GM21390 (cell line): ENCODE results near the gene KYNU.
"Not testable (repeated sequence)": the region's sequence is repeated elsewhere in the genome, so short reads cannot be mapped to it uniquely, and the experiment has no call there.

ENCODE experiments used
- ATAC-seq: cut with Tn5 transposase; IDR thresholded peaks from one replicate; pipeline ENCODE4 v1.9.1; 2021; ENCODE audit not compliant: unreplicated experiment

KYNU gene

DNA sequence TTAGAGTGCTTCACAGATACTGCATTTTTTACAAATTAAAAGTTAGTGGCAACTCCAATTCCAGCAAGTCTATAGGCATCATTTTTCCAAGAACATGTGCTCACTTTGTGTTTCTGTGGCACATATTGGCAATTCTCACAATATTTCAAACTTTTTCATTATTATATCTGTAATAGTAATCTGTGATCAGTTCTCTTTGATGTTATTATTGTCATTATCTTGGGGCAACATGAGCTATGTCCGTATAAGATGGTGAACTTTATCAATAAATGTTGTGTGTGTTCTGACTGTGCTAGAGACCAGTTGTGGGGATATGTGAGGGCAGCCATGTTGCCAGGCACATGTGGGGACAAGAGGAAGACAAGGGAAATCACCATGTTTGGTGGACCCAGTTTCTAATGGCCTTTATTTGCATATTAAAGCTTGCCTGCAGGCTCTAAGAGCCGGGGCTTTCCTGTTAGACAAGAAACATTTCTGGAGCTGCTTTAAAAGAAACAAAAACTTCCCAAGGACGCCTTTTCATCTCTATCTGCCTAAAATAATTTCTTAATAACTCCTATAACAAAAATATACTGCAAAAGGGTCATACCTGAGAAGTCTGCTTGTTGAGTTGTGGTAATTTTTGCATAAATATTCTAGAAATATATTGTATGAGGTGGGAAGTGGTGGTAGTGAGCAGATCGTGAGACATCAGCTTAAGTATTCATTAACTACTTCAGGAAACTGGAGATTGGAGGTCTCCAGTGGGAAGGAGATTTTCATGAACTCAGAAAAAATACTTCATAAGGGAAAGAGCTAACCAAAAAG, 37.2 kb downstream of the KYNU start:
- ATAC-seq = peak; percentile 98

DNA sequence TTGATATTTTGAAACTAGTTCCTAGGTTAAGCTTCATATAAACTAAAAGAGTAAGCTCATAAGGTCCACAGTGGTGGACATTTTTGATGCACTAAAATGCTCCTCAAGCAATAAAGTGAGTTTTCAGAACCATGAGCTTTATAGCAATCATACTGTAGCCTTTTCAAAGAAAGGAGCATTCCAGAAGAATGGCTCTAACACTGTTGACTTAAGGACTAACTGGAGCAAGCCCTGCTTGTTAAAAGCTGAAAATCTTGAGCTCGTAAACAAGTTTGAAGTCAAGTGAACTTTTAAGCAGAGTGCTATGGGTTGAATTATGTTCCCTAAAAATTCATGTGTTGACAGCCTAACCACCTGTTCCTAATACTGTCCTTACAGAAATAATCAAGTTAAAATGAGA, 38.0 kb downstream of the KYNU start:
- peak; percentile 6 for ATAC-seq

DNA sequence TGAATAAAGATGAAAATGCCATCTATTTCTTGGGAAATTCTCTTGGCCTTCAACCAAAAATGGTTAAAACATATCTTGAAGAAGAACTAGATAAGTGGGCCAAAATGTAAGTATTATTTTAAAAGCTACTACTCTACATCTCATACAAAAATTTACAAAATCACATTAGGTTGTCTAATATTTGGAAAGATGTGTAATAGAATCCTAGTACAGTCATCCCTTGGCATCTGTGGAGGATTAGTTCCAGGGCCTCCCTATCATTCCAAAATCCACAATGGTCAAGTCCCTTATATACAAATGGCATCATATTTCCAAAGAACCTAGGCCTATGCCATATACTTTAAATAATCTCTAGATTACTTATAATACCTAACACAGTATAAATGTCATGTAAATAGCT, 41.2 kb downstream of the KYNU start:
- no peak for ATAC-seq

DNA sequence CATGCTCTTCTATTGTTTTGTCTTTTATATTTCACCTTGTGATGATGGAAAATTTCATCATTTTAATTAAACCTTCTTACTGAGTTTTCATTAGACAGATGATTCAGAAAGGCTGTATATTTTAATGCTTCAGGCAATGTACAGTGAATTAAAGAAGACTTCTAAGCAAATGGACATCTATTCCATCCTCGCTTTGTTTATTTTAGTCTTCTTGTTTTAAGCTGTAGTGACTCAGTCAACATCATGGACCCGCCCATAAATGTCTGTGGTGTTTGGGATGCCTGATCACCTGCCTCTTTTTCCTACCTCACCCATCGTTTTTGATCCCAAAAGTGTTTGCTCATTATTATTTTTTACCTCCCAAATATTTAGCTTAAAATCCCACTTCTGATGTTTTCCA, 43.1 kb downstream of the KYNU start:
- ATAC-seq = no peak

GRCh38 chr2:142926445-142926844, 49.0 kb downstream of the KYNU start:
- no peak for ATAC-seq

DNA sequence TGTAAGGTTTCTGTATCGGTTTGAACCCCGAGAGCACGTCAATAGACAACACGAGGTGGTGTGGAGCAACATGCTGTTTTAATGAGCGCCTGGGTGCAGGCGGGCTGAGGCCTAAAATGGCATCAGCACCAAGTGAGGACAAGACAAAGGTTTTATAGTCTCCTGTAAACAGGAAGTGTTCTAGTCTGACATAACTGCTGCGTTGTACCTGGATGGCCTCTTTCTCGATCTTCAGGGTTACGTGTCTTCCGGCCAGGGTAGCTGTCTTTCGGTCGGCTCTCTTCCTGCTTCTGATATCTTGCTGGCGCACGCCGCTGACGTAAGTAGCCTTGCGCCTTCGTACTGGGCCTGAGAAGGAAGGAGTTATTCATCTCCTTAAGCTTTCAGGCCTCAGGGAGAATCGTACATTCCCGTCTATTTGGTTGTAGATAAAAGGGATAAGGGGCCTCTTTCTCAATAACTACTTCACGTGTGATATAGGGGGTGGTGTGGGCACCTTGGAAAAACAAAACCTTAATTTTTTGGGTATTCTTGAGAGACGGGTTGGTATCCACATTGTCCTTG, 53.5 kb downstream of the KYNU start:
- no peak for ATAC-seq

- no peak for ATAC-seq
Observed at GRCh38 chr2:142933916-142934315, 56.5 kb downstream of the KYNU start.

DNA sequence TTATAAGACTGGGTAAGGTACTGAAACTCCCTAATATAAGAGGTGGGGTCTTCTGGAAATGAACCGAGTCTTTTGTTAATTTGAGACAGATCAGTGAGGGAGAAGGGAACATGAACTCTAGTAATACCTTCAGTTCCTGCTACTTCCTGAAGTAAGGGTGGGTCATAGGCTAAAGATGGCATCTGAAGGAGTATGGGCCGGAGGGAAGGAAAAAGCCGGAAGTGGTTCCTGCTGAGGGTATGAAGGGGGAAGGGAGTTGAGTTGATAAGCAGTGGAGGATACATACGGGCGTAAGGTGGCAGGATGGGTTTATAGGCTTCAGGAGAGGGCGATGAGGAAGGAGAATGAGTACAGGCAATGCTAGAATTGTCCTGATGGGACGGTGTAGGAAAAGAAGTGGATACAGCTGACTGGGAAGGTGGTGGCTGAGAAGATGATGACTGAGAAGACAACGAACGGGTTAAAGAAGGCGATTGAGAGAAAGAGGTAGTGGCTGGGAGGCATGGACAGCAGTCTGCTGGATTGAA, 58.2 kb downstream of the KYNU start:
- no peak for ATAC-seq

- no peak for ATAC-seq
Observed at GRCh38 chr2:142936629-142937028, 59.2 kb downstream of the KYNU start.

DNA sequence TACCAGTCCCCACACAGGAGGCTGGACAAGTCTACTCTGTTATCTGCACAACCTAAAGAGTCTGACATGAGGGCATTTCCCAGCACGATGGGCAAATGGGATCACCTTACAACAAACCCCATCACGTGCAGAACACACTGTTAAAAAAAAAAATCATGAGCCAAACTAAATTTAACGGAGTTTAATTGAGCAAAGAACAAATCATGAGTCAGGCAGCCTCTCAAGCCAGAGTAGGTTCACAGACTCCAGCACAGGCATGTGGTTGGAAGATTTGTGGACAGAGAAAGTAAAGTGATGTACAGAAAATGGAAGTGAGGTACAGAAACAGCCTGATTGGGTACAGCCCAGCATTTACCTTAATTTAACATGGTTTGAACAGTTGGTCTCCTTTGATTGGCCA, 59.9 kb downstream of the KYNU start:
- ATAC-seq = no peak

GRCh38 chr2:142938240-142938639, 60.8 kb downstream of the KYNU start:
- no peak for ATAC-seq

- no peak for ATAC-seq
Observed at GRCh38 chr2:142940606-142941223, 63.3 kb downstream of the KYNU start.

DNA sequence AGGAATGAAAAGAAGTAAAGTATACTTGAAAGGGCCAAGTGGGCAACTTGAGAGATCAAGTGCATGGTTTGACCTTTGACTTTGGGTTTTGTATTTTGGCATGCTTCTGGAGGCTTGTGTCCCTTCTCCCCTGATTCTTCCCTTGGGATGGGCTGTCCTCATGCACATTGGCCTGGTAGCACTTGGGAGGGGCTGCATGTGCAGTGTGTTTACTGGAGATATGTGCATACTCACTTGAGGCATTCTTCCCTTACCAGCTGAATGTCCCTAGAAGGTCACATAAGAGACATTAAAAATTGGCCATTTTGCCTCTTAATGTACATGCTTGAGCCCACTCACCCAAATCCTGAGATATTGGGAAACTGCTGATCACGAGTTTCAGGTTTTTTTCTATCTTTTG, 65.2 kb downstream of the KYNU start:
- no peak for ATAC-seq

GRCh38 chr2:142944264-142944663, 66.8 kb downstream of the KYNU start:
- no peak for ATAC-seq

GRCh38 chr2:142944721-142945120, 67.3 kb downstream of the KYNU start:
- no peak for ATAC-seq

DNA sequence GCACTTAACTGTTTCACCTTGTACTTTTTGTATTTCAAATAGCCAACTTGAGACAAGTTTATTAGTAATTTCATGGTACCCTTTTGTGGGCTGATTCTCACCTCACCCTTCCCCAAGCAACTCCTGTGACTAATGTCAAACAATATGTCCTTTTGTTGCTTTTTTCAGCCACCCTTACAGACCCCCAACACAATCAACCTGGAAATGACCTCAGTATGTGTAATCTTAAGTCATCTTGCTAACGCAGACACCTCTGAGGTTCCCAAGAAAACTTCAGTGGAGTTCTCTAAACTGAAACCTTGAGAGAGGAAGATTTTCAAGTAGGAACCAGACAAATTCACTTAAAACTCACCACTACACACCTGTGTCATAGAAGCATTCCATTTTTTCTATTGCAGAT, 69.5 kb downstream of the KYNU start:
- ATAC-seq = no peak

- ATAC-seq = not testable (repeated sequence)
Observed at GRCh38 chr2:142948723-142949122, 71.3 kb downstream of the KYNU start.

DNA sequence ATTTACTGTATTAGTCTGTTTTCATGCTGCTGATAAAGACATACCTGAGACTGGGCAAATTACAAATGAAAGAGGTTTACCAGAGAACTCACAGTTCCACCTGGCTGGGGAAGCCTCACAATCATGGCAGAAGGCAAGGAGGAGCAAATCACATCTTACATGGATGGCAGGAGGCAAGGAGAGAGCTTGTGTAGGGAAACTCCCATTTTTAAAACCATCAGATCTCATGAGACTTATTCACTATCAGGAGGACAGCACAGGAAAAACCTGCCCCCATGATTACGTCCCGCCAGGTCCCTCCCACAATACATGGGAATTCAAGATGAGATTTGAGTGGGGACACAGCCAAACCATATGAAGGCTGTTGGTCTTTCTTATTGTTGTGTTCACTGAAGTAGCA, 72.9 kb downstream of the KYNU start:
- ATAC-seq = not testable (repeated sequence)

- no peak for ATAC-seq
Observed at GRCh38 chr2:142951190-142952007, 73.9 kb downstream of the KYNU start.

DNA sequence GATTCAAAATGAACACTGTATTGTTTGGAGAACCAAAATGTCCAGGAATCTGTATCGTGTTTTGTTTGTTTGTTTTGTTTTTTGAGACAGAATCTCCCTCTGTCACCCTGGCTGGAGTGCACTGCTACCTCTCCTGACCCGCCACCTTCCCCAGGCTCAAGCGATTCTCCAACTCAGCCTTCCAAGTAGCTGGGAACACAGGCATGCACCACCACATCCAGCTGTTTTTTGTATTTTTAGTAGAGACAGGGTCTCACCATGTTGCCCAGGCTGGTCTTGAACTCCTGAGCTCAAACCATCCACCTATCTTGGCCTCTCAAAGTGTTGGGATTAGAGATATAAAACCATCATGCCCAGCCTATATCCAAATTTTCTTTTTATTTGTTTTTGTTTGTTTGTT, 74.6 kb downstream of the KYNU start:
- no peak for ATAC-seq

GRCh38 chr2:142952793-142953494, 75.5 kb downstream of the KYNU start:
- ATAC-seq = no peak
